Suprapubic skin (tissue), 3 donors: ENCODE measurements around the gene JOSD2.

Experiments used
- CTCF ChIP-seq, 2 donors: fragments of 200-600 bp in 1 of 2; fragments of 450-650 bp in 1 of 2; sonication (generic) in 1 of 2; IDR thresholded peaks; one replicate each; pipeline ENCODE4 v1.5.1; 2016 to 2019; ENCODE audit warnings: antibody characterized with exemption in 2 of 2, mild to moderate bottlenecking in 1 of 2, moderate library complexity in 1 of 2
- EP300 ChIP-seq: sonication (generic); formaldehyde crosslinking; IDR thresholded peaks from one replicate; pipeline ENCODE4 v1.6.1; 2017; ENCODE audit warnings: antibody characterized with exemption
- POLR2A ChIP-seq, 2 donors: fragments of 450-650 bp; IDR thresholded peaks; one replicate each; pipeline ENCODE4 v1.6.1; 2017; ENCODE audit warnings: antibody characterized with exemption in 2 of 2, mild to moderate bottlenecking in 2 of 2, moderate library complexity in 2 of 2

DNA sequence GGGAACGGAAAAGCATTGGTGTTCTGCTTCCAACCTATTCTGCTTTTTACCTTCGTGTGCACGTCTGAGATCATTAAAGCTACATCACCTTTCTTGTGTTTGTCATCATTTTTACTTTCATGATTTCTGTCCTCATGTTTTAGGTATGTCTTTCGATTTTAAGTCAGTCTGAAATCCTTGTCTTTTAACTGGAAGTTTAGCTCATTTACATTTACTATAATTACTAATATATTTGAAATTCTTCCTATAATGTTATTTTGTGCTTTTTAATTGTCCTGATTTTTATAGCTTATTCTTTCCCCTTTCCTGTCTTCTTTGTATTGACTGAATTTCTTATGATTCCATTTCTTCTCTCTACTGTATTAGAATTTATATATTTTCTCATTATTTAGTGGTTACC lies 22.0 kb upstream of the JOSD2 start:
- TF ChIP-seq POLR2A (IDR thresholded peaks at IDR 0.05): no peak
- TF ChIP-seq EP300: no peak
- TF ChIP-seq CTCF (IDR thresholded peaks at IDR 0.05): no peak
